Activated CD4-positive, CD25-positive, alpha-beta regulatory T cell treated with anti-CD3 and anti-CD28 coated beads, Interleukin-2, amount 50 U/mL, for 72 hours (primary cell): ENCODE data around the gene LMF1.
A peak's percentile ranks its signal among the peaks of the same experiment; 100 is the strongest.

Experiments used
- DNase-seq: peaks from one replicate; pipeline ENCODE4 v3.0.0; 2021

LMF1 gene

DNA sequence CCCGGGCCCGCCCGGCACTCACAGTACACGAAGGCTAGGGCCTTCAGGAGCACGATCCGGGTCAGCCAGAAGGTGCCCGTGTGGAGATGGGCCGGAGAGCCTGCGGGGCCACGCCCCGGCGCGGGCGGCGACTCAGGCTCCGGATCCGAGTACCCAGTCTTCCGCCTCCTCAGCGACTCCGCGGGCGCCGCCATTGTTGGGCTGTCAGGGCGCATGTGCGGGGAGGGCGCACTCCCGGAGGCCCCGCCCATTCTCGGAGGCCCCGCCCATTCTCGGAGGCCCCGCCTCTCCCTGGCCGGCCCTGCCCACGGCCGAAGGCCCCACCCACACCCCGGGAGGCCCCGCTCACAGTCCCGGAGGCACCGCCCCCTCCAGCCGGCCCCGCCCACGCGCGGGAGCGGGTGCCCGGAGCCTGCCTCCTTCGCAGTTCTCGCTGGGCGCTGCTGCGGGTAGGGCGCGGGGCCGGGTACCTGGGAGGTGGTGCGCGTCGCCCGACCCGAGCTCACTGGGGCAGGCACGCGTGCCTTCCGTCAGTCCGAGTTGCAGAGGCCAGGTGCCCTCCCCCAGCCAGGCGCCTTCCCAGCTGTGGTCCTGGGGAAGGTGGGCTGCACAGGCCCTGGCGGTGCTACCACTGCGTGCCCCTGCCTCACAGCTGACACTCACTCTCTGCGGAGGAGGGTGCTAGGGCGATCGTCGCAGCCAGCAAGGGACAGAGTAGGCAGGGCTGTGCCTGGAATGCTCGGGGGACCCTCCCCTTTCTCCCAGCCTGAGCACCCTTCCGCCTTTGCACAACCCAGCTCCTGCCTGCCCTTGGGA is at the start of gene LMF1:
TSS of gene LMF1 (minus strand) at position 219 of the 816 bp plus-strand sequence. CDS start at position 215, 4 bp downstream.
- peak; percentile 100 for DNase-seq

DNA sequence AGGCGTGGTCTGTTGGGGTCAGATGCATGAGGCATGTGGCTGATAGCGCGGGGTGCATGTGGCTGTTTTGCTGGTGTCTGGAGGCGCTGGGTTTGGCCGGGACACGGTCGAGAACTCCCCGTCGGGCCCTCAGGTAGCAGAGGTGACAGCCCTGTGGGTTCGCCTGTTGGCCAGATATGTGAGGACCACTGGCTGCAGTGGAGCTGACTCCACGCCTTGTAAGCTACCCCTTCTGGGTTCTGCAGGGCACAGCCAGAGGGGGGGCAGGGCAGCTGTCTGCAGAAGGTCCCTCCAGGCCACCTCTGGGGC is 49.3 kb upstream of the LMF1 start:
- DNase-seq = no peak

DNA sequence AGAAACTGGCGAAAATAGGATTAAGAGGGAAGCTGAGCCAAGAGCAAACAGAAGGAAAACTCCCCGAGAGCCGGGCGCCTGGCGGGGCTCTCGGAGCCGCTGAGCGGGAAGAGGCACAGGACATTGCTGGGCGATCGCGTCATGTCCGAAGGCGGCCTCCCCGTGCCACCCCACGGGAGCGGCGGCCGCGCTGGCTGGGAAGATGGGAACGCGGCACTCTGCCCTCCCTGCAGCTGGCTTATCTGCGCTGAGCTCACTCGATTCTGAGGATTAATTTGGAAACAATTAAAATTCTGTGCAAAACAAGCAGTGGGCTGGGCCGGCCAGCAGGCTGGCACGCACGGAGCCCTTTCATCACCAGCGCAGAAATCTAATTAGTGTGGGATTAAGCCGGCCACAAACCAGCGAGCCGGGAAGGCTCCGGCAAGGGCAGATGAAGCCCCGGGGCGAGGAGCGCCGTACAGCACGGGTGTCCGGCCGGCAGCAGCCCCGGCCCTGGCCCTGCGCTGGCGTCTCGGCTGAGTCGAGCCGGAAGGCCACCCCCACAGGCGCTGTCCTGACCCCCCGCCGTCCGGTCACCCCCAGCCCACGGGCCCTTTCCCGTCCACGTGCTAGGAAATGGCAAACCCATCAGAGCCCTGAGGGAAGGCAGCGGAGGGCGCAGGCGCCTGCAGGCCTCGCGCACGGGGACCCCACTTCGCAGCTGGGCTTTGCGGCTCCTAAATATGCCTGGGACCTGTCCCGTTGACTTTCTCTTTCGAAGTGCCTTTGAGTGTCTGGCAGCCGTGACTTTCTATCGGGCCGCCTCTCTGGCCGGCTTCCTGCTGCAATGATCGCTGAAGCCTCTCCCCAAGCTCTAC is 48.7 kb upstream of the LMF1 start:
- DNase-seq = no peak

DNA sequence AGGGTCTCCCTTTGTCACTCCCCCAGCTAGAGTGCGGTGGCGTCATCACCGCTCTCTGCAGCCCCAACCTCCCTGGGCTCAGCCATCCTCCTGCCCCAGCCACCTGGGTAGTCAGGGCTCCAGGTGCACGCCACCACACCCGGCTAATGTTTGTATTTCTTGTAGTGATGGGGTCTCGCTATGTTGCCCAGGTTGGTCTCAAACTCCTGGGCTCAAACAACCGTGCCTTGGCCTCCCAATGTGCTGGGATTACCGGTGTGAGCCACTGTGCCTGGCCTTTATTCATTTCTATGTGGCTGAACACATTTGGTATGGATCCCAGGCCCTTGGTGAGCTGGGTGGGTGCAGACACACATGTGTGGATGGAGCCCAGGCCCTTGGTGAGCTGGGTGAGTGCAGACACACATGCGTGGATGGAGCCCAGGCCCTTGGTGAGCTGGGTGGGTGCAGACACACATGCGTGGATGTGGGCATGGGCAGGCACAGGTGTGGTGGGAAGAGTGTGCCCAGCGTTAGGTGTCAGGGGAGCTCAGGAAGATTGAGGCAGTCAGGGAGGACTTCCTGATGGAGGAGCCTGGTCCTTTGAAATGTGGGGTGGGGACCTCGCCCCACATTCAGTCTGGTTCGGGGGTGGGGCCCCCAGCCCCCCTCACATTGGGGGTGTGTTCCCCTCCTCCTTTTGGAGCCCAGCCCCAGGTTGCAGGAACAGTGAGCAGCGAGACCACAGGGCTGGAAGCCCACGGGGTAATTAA is 47.8 kb upstream of the LMF1 start:
- no peak for DNase-seq

DNA sequence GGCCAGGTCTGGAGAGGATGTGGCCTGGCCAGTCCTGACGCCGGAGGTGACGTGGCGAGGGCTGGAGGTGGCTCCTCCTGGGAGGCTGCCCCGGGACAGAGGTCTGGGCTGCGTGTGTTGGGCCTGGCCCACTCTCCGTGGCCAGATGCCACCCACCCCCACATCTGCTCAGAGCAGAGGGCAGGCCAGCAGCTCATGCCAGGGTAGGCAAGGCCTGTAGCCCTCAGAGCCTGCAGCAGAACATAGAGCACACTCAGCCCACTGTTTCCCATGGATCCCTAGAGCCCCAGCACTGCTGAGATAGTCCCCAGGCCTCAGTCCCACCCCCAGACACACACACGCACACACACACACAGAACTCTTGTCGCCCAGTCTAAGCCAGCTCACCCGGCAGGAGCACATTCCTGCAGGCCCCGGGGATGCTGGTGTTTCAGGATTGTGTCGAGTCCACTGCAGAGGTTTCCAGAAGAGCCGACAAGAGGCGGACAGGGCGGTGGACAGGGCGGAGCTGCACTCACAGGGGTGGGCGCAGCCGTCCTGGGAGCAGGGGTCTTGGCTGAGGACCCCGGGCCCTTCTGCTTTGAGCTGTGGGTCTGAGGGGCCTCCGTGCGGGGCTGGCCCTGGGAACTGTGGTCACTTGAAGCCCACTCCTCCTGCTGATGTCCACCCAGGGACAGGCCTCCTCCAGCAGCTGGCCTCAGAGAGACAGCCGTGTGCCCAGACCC is 44.1 kb upstream of the LMF1 start:
- DNase-seq = no peak

DNA sequence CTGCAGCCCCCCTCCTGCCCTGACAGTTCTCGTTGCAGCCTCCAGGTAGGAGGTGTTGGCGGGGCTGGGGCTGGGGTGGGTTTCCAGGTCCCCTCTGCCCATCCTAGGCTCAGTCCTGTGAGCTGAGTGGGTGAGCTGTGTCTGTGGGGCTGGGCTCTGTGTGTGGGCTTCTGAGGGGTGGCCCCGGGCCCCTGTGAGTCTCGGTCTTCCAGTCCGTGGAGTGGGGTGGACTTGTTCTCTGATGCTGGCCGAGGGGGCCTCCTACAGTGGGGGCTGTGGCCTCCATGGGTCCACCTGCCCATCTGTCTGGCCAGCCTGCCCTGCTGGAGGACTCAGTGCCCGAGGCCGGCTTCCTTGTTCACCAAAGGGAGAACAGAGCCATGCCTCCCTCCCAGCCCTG is 43.4 kb upstream of the LMF1 start:
- no peak for DNase-seq

DNA sequence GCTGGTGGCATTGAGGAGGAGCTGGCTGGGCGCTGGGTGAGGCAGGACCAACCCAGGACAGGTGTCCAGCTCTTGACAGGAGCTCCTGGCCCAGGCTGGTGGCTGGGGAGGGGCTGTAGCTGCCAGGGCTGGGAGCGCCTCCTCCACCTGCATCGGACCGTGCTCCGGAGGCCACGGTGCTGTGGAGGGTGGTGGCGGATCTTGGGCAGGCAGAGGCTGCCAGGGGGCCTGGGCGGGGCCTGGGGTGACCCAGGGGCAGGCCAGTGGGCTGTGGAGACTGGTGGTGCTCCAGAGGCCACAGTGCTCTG is 42.8 kb upstream of the LMF1 start:
- DNase-seq = no peak

DNA sequence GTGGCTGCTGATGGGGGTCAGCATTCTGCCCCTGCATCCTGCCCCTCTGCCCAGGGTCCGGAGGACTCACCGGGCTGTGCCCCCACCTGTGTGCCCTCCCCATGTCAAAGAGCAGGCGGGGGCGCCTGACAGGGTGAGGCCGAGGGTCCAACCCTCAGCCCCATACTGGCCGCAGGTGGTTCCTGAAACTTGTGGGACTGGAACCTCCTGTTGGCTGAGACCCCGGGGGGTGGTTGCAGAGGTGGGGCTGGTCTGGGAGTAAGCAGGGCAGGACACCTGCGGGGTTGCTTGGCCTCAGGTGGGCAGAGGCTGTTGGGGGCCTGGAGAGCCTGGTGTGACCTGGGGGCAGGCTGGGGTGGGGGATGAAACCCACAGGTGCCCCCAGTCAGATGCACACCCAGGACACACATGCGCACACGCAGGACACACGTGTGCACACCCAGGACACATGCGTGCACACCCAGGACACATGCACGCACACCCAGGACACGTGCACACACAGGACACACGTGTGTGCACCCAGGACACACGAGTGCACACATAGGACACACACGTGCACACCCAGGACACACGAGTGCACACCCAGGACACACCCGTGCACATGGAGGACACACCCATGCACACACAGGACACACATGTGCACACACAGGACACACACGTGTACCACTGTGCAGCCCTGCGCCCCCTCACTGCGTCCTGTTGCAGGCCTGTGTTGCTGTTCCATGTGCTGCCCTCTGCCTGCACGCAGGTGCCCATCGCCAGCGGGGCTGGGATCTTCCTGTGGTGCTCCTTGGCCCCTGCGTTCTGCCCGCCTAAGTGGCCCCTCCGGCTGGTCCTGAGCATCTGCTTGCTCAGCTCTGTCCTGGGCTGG is 42.2 kb upstream of the LMF1 start:
- DNase-seq = no peak

DNA sequence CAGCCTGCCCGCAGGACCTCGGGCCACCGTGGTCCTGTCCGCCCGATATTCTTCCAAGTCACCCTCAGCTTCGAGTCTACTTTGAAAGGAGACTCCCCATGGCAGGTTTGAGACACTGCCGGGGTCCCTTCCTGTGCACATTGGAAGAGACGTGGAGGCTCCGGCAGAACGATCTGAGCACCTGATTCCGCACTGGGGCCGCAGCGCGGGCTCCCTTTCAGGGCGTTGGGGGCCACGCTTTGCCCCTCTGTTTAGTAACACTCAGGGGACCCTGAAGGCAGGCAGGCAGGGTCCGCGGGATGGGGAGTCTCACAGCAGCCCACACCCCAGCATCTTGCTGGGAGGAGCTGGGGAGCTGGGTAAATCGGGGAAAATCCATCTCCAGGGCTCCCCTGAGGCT is 41.4 kb upstream of the LMF1 start:
- no peak for DNase-seq

DNA sequence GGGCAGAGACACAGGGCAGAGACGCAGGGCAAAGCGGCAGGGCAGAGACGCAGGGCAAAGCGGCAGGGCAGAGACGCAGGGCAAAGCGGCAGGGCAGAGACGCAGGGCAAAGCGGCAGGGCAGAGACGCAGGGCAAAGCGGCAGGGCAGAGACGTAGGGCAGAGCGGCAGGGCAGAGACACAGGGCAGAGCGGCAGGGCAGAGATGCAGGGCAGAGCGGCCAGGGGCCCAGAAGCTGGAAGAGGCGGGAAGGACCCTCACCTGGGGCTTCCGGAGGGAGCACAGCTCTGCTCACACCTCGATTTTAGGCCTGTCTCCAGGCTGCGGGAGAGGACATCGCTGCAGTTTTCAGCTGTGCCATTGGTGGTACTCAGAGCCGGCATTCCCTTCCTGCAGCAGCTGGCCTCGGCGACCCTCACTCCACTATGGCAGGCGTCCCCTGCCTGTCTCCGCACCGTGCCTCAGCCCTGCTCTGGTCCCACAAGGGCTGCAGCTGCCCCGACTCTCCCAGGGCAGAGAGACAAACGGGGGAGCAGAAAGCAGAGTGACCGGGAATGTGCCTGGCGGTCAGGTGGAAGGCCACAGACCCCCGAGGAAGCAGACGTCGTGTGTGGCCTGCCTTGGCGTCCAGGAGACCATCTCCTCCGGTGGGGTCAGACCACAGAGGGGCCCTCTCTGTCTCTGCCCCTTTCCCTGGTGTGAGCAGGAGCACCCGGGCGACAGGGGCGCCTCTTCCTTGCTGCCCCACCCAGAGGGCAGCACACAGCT is 40.7 kb upstream of the LMF1 start:
- no peak for DNase-seq

DNA sequence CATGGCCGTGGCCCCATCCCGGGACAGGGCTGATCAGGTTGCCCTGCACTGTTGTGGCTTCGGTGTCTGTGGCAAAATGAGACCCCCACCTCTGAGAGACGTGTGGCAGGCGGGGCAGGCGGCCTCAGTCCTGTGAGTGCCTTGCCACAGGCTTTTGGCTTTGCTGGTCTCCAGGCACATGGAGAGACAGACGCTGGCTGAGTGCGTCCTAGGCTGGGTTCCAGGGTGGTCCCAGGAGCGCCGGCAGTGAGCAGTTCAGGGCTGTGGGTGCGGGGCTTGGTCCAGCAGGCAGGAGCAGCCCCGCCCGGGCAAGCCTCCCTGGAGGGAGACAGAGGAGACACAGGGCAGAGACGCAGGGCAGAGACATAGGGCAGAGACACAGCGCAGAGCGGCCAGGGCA is 40.0 kb upstream of the LMF1 start:
- DNase-seq = no peak

DNA sequence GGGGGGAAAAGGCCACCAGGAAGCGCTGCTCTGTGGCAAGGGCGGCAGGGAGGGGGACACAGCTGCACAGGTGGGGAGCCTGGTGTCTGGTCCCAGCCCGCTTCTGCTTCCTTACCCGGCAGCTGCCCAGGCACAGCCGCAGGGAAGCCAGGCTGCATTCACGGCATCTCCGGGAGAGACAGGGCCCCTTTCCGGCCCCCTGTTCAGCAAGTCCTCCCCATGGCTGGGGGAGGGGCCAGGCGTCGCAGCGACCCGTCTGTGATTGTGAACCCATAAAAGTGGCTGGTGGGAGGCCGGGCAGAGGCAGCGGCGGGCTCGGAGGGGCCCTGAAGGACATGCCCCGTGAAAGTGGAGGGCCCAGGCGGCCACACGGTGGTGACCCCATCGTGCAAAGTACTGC is 39.5 kb upstream of the LMF1 start:
- no peak for DNase-seq

DNA sequence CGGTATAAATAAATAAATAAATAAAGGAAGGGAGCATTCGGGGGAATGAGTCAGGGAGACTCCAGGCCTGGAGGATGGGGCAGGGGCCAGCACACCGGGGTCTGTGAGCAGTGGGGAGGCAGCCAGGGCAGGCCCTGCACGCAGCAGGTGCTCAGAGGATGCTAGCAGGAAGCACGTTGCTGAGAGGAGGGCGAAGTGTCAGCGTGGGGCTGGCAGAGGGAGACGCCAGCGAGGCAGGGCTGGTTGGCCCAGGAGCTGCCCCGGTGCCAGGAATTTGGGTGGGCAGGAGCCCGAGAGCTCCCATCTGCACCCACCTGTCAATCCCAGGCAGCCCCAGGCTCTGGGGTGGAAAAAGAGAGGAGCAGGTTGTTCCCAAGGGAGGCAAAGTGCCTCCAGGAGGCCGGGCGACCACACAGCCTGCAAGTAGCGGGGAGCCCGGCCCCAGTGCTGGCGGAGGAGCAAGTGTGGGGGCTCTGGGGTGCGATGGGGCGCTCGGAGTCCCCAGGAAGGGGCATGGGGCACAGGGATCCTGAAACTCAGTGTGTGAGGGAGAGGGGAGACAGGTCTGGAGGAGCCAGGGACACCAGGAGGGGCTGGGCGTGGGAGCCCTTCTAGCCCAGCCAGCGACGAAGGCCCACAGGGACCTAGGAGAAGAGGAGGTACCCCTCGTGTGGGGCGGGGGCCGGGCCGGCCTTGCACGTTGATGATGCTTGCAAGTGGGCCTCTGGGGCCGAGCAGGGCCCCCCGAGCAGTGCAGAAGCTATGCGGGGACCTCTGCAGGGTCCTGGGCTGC is 38.8 kb upstream of the LMF1 start:
- DNase-seq = no peak

DNA sequence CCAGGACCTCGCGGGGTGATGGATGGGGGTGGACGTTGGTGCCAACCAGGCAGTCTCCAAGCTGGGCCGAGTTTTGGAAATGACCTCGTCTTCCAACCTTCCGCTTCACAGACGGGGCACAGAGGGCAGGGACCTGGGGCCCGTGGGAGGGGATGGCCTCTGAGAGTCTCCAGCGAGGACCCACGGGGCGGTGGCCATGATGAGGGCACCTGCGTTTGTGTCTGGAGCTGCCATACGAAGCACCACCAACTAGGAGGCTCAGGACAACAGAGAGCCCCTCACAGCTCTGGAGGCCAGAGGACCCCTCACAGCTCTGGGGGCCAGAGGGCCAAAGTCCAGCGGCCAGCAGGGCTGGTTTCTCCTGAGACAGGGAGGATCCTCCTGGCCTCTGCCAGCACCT is 37.3 kb upstream of the LMF1 start:
- DNase-seq = no peak

DNA sequence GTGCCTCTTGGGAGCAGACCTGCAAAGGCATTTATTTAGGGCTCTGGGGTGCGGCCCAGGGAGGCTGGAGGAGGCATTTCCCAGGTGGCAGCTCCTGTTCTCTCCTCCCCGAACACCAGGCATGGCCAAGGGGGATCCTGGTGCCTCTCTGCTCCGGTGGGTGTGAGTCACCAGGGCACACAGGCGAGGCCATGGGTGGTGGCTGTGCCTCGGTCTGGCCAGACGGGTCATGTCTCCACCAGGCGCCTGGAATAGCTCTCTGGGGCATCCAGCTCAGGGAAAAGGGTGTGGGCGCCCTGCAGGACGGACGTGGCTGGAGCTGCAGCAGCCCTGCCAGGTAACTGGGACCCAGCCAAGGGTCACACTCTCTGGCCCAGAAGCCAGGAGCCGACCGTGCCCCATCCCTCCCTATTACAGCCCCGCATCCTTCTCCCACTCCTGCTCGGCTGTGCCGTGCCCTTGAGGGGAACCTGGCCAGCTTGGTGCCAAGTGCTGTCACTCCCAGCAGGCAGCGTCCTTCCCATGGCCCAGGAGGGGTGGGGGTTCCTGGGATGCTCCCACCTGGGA is 36.6 kb upstream of the LMF1 start:
- DNase-seq = no peak

DNA sequence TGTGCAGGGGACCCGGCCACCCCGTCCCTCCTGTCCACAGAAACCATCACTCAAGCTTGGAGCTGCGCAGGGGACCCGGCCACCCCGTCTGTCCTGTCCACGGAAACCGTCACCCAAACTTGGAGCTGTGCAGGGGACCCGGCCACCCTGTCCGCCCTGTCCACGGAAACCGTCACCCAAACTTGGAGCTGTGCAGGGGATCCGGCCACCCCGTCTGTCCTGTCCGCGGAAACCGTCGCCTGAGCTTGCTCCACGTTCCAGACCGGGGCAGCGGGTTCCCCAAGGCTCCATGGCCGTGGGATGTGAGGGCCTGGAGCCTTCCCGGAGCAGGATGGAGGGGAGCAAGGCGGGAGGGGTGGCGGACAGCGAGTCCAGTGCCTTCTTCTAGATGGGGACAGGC is 36.0 kb upstream of the LMF1 start:
- no peak for DNase-seq

DNA sequence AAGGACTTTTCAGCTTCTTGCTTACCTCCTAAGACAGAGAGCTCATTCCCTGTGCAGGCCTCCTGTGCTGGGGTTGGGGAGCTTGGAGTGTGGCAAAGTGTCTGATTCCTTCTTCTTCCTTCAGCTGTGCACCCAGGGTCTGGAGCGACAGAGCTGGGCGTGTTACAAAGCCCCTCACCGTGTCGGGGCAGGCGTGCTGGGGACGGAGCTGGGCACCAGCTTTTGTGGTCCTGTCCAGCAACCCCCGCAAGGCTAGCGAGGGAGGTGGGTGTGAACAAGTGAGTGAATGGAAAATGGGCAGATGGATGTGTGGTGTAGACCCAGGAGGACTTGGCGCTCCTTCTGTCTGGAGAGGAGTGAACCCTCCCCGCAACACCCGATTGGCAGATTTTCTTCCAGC is 34.5 kb upstream of the LMF1 start:
- no peak for DNase-seq

DNA sequence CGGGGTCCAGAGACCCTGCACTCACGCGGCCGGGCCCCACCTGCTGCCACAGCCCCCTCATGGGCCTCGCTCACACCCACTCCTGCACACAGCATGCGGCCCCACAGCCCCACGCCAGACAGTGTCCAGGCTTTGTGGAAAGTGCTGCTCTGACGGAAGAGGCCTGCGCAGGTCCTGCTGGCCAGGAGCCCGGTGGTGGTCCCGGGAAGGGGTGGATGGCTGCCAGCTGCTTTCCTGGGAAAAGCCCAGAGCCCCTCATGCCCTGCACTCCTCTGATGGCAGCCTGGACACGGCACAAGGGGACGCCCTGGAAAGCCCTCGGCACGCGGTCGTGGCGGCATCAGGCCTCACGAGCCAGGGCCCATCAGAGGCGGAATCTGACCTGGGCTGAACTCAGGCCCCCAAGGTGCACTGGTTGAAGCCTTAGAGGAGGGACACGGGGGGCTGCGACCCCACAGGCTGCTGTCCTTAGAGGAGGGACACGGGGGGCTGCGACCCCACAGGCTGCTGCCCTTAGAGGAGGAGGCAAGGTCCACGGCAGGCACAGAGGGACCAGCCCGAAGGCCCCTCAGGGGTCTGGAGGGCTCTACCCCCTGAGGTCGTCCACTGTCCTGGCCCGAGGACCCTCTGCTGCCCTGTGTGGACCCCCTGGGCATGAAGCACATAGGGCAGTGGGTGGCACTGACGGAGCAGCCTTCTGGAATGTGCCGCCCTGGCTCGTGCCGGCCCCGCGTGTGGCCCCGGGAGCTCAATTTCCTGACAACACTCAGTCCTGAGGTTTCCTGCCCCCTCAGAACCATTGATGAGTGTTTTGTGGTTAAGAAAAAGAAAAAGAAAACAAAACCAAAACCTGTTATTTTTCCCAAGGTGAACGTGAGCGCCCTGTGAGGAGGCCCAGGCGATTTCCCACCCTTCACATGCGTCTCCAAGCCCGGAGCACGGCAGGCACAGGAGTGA is 32.9 kb upstream of the LMF1 start:
- peak; percentile 39 for DNase-seq
